Esophagus squamous epithelium (tissue), 4 donors: ENCODE measurements around the gene LMO2.

ENCODE experiments used
- CTCF ChIP-seq, 6 experiments: fragments of 450-650 bp in 4 of 6; fragments of 200-600 bp in 2 of 6; sonication (generic) in 2 of 6; IDR thresholded peaks; one replicate each; pipeline ENCODE4 v1.5.1; 2016 to 2019; ENCODE audit warnings: antibody characterized with exemption in 6 of 6, mild to moderate bottlenecking in 4 of 6, moderate library complexity in 4 of 6
- POLR2A ChIP-seq, 4 donors: fragments of 450-650 bp; IDR thresholded peaks; one replicate each; pipeline ENCODE4 v1.6.1; 2017; ENCODE audit warnings: antibody characterized with exemption in 4 of 4, mild to moderate bottlenecking in 4 of 4, moderate library complexity in 3 of 4

GRCh38 chr11:33935005-33935404 lies 43.1 kb upstream of the LMO2 start:
- TF ChIP-seq CTCF (IDR thresholded peaks at IDR 0.05) (no peak), POLR2A (IDR thresholded peaks at IDR 0.05) (no peak)
